NB4 (cell line): Measurements from ENCODE around the gene ZNF618.

Source experiments
- CTCF ChIP-seq: IDR thresholded peaks from one replicate; pipeline ENCODE4 v1.5.1; 2012; ENCODE audit warnings: low read depth, low read length
- MAX ChIP-seq: IDR thresholded peaks from 2 replicates; pipeline ENCODE4 v1.6.1; 2011; ENCODE audit warnings: low read depth, low read length
- POLR2A ChIP-seq: IDR thresholded peaks from 2 replicates; pipeline ENCODE4 v1.6.1; 2011; ENCODE audit warnings: mild to moderate bottlenecking; ENCODE audit not compliant: insufficient read length; ENCODE audit errors: extremely low read depth

GRCh38 chr9:114002271-114002985, 126.3 kb downstream of the ZNF618 start:
- TF ChIP-seq MAX, result no peak
- TF ChIP-seq POLR2A, result no peak
- no peak for TF ChIP-seq CTCF
